MV-4-11 (cell line): Measurements from ENCODE around the gene PRKD1.

ENCODE experiments used
- DNase-seq: peaks from one replicate; lab custom pipeline; 2025; lab: John Stamatoyannopoulos, UW

Gene PRKD1

GRCh38 chr14:29672831-29673230 lies 254.8 kb downstream of the PRKD1 start:
- no peak for DNase-seq

- DNase-seq, result no peak
Measured at GRCh38 chr14:29671034-29671433, 256.6 kb downstream of the PRKD1 start.

GRCh38 chr14:29668201-29668600 lies 259.4 kb downstream of the PRKD1 start:
- DNase-seq, result no peak

- DNase-seq, result no peak
Measured at GRCh38 chr14:29664515-29664914, 263.1 kb downstream of the PRKD1 start.

GRCh38 chr14:29663281-29663801 lies 264.3 kb downstream of the PRKD1 start:
- DNase-seq, result no peak

GRCh38 chr14:29654901-29655550 lies 272.6 kb downstream of the PRKD1 start:
- no peak for DNase-seq

GRCh38 chr14:29653303-29653702 lies 274.3 kb downstream of the PRKD1 start:
- no peak for DNase-seq

- DNase-seq, result no peak
Measured at GRCh38 chr14:29652571-29652970, 275.1 kb downstream of the PRKD1 start.

GRCh38 chr14:29650554-29651269 lies 276.9 kb downstream of the PRKD1 start:
- DNase-seq, result no peak

GRCh38 chr14:29649170-29649569 lies 278.5 kb downstream of the PRKD1 start:
- no peak for DNase-seq

- no peak for DNase-seq
Measured at GRCh38 chr14:29648045-29648444, 279.6 kb downstream of the PRKD1 start.

- no peak for DNase-seq
Measured at GRCh38 chr14:29645117-29645516, 282.5 kb downstream of the PRKD1 start.

- DNase-seq, result no peak
Measured at GRCh38 chr14:29643433-29644211, 284.0 kb downstream of the PRKD1 start.

GRCh38 chr14:29637411-29637810 lies 290.2 kb downstream of the PRKD1 start:
- no peak for DNase-seq

GRCh38 chr14:29636870-29637269 lies 290.8 kb downstream of the PRKD1 start:
- no peak for DNase-seq

GRCh38 chr14:29630566-29631160 lies 297.0 kb downstream of the PRKD1 start:
- DNase-seq, result no peak

- DNase-seq, result no peak
Measured at GRCh38 chr14:29629839-29630238, 297.8 kb downstream of the PRKD1 start.

- DNase-seq, result no peak
Measured at GRCh38 chr14:29627137-29627536, 300.5 kb downstream of the PRKD1 start.

- no peak for DNase-seq
Measured at GRCh38 chr14:29618323-29619067, 309.2 kb downstream of the PRKD1 start.

GRCh38 chr14:29616922-29617321 lies 310.7 kb downstream of the PRKD1 start:
- no peak for DNase-seq

- no peak for DNase-seq
Measured at GRCh38 chr14:29608861-29609260, 318.8 kb downstream of the PRKD1 start.

GRCh38 chr14:29607169-29607568 lies 320.5 kb downstream of the PRKD1 start:
- no peak for DNase-seq
